SK-N-SH (cell line): Measurements from ENCODE around the gene TAS1R1. TPM values are rescaled to one million over a fixed set of nuclear protein-coding genes. Genes with fewer than 3 reads are reported as not detected.

ENCODE experiments used
- CTCF ChIA-PET: fragments of 300-600, 350-600 bp; formaldehyde crosslinking; extraction: SDS; loops from one replicate; lab custom pipeline; 2021; lab: Yijun Ruan, JAX
- POLR2A ChIA-PET: fragments of 350-600 bp; sonication (Branson Sonifier 250); formaldehyde crosslinking; extraction: SDS; loops from one replicate; lab custom pipeline; 2020; ENCODE audit warnings: antibody characterized with exemption, inconsistent platforms; lab: Yijun Ruan, JAX
- DNase-seq: peaks from one replicate; pipeline ENCODE4 v3.0.0; 2012
- H2AFZ ChIP-seq: fragments of 200-600 bp; sonication (generic); 2 replicates; pipeline ENCODE4 v1.8.1; 2016; ENCODE audit warnings: antibody characterized with exemption, mild to moderate bottlenecking, low read depth
- H3F3A ChIP-seq: fragments of 200-600 bp; sonication (generic); replicated peaks from 2 replicates; pipeline ENCODE3; 2016; ENCODE audit warnings: antibody characterized with exemption, mild to moderate bottlenecking; ENCODE audit not compliant: insufficient read depth
- H3K27ac ChIP-seq, 2 experiments: fragments of 200-500 bp in 1 of 2; fragments of 200-600 bp in 1 of 2; sonication (Bioruptor generic) in 1 of 2; sonication (generic), shearing (Covaris generic) in 1 of 2; 2 replicates each; pipeline versions ENCODE4 v1.5.1 to v1.6.1; 2014 to 2016; ENCODE audit warnings: low read depth in 2 of 2, inconsistent platforms in 1 of 2, low read length in 1 of 2, mild to moderate bottlenecking in 1 of 2, mixed read lengths in 1 of 2
- H3K27me3 ChIP-seq: fragments of 200-600 bp; sonication (generic), shearing (Covaris generic); 2 replicates; pipeline ENCODE4 v1.6.1; 2016; ENCODE audit warnings: mixed run types; ENCODE audit not compliant: insufficient read depth
- H3K36me3 ChIP-seq, 2 experiments: fragments of 200-500 bp in 1 of 2; fragments of 200-600 bp in 1 of 2; sonication (Bioruptor generic) in 1 of 2; sonication (generic) in 1 of 2; replicated peaks in 1 of 2; 2 replicates each; pipeline versions ENCODE3 to v1.5.1; 2014 to 2016; ENCODE audit warnings: low read length in 1 of 2, mild to moderate bottlenecking in 1 of 2; ENCODE audit not compliant: insufficient read depth in 2 of 2, control insufficient read depth in 1 of 2
- H3K4me1 ChIP-seq, 2 experiments: fragments of 200-500 bp in 1 of 2; fragments of 200-600 bp in 1 of 2; sonication (Bioruptor generic) in 1 of 2; sonication (generic), shearing (Covaris generic) in 1 of 2; 2 replicates each; pipeline versions ENCODE4 v1.5.1 to v1.6.1; 2014 to 2016; ENCODE audit warnings: low read depth in 1 of 2, low read length in 1 of 2, mixed run types in 1 of 2; ENCODE audit not compliant: insufficient read depth in 2 of 2, control insufficient read depth in 1 of 2
- H3K4me2 ChIP-seq: fragments of 200-600 bp; sonication (generic), shearing (Covaris generic); 2 replicates; pipeline ENCODE4 v1.6.1; 2017; ENCODE audit warnings: mixed run types
- H3K4me3 ChIP-seq, 2 experiments: fragments of 200-500 bp in 1 of 2; fragments of 200-600 bp in 1 of 2; sonication (Bioruptor generic) in 1 of 2; sonication (generic), shearing (Covaris generic) in 1 of 2; 2 replicates each; pipeline versions ENCODE4 v1.5.1 to v1.8.1; 2014 to 2016; ENCODE audit warnings: low read depth in 2 of 2, inconsistent platforms in 1 of 2, low read length in 1 of 2, mild to moderate bottlenecking in 1 of 2, mixed read lengths in 1 of 2, moderate library complexity in 1 of 2
- H3K79me2 ChIP-seq: fragments of 200-600 bp; sonication (generic); 2 replicates; pipeline ENCODE4 v1.8.1; 2017; ENCODE audit warnings: mild to moderate bottlenecking; ENCODE audit not compliant: insufficient read depth
- H3K9ac ChIP-seq: fragments of 200-600 bp; sonication (generic); 2 replicates; pipeline ENCODE4 v1.6.1; 2017; ENCODE audit warnings: mixed run types
- H3K9me2 ChIP-seq: fragments of 200-600 bp; sonication (generic); 2 replicates; pipeline ENCODE4 v1.6.1; 2017; ENCODE audit warnings: mixed run types
- H3K9me3 ChIP-seq: fragments of 200-600 bp; sonication (generic); 2 replicates; pipeline ENCODE4 v1.6.1; 2017; ENCODE audit warnings: mixed run types, mild to moderate bottlenecking, moderate library complexity
- H4K20me1 ChIP-seq: fragments of 200-600 bp; sonication (generic); 2 replicates; pipeline ENCODE4 v1.6.1; 2017; ENCODE audit warnings: mild to moderate bottlenecking, mixed run types; ENCODE audit not compliant: insufficient read depth
- EZH2phosphoT487 ChIP-seq: fragments of 200-600 bp; sonication (generic); IDR thresholded peaks from 2 replicates; pipeline ENCODE4 v1.6.1; 2017; ENCODE audit warnings: low read depth, mixed run types, mild to moderate bottlenecking, antibody characterized with exemption, moderate library complexity, borderline replicate concordance
- FOXJ3 ChIP-seq: sonication (generic); formaldehyde crosslinking; IDR thresholded peaks from 2 replicates; pipeline ENCODE4 v1.5.1; 2020; ENCODE audit warnings: mild to moderate bottlenecking, missing genetic modification reagents
- GABPA ChIP-seq: IDR thresholded peaks from 2 replicates; pipeline ENCODE4 v1.4.0; 2012; ENCODE audit warnings: low read depth, mild to moderate bottlenecking
- IRF3 ChIP-seq: fragments of 150-350 bp; IDR thresholded peaks from 2 replicates; pipeline ENCODE4 v1.6.1; 2016; ENCODE audit warnings: mild to moderate bottlenecking, low read depth, low read length
- MEF2A ChIP-seq: IDR thresholded peaks from 2 replicates; pipeline ENCODE4 v1.4.0; 2012; ENCODE audit warnings: low read depth, borderline replicate concordance
- MXI1 ChIP-seq: IDR thresholded peaks from 2 replicates; pipeline ENCODE4 v1.6.1; 2012; ENCODE audit warnings: mild to moderate bottlenecking, low read depth, low read length, improper control_type of control experiment
- POLR2AphosphoS5 ChIP-seq: IDR thresholded peaks from 2 replicates; pipeline ENCODE4 v1.6.1; 2012; ENCODE audit warnings: low read depth, low read length
- RAD21 ChIP-seq: IDR thresholded peaks from 2 replicates; pipeline ENCODE4 v1.6.1; 2012; ENCODE audit warnings: mild to moderate bottlenecking, low read length
- RCOR1 ChIP-seq: fragments of 150-350 bp; IDR thresholded peaks from 2 replicates; pipeline ENCODE4 v1.6.1; 2017; ENCODE audit warnings: antibody characterized with exemption, low read length
- REST ChIP-seq: IDR thresholded peaks from 2 replicates; pipeline ENCODE4 v1.6.1; 2012; ENCODE audit warnings: mild to moderate bottlenecking, low read depth, low read length, moderate library complexity
- RFX5 ChIP-seq: IDR thresholded peaks from 2 replicates; pipeline ENCODE4 v1.6.1; 2012; ENCODE audit warnings: mild to moderate bottlenecking, improper control_type of control experiment, low read length
- SIN3A ChIP-seq: IDR thresholded peaks from 2 replicates; pipeline ENCODE4 v1.6.1; 2012; ENCODE audit warnings: low read depth, mild to moderate bottlenecking, low read length, moderate library complexity, borderline replicate concordance
- SMC3 ChIP-seq: IDR thresholded peaks from 2 replicates; pipeline ENCODE4 v1.6.1; 2012; ENCODE audit warnings: low read depth, low read length, improper control_type of control experiment
- TAF1 ChIP-seq: IDR thresholded peaks from 2 replicates; pipeline ENCODE4 v1.6.1; 2012; ENCODE audit warnings: low read depth, mild to moderate bottlenecking, low read length, moderate library complexity, borderline replicate concordance
- TEAD4 ChIP-seq: IDR thresholded peaks from 2 replicates; pipeline ENCODE4 v1.4.0; 2012; ENCODE audit warnings: mild to moderate bottlenecking, borderline replicate concordance; ENCODE audit not compliant: insufficient read depth
- USF1 ChIP-seq: IDR thresholded peaks from 2 replicates; pipeline ENCODE4 v1.4.0; 2012; ENCODE audit warnings: low read depth, borderline replicate concordance
- YY1 ChIP-seq: IDR thresholded peaks from 2 replicates; pipeline ENCODE4 v1.4.0; 2012; ENCODE audit warnings: low read depth, mild to moderate bottlenecking
- WGBS: methylation state at CpG from one replicate; pipeline ENCODE4 v1.1.6; 2017; ENCODE audit warnings: low lambda C conversion rate; 5-methylcytosine and 5-hydroxymethylcytosine counted together
- polyA plus RNA-seq, 3 experiments: library from polyadenylated mRNA; depleted of rRNA; stranded (reverse); fragments of >200 nt; gene quantifications; 2 replicates each; pipeline ENCODE4 v1.2.3, GENCODE V29; 2012

The TAS1R1 gene
- polyA plus RNA-seq, 1 of the 3 experiments (the other 2 are of a cell fraction): not detected

GRCh38 chr1:6592865-6593593, 37.9 kb downstream of the TAS1R1 start:
- H3K27me3 ChIP-seq: no peaks in the 10 kb centered on the region
- H3K4me2 ChIP-seq: no peak overlapping the region
- H3K9me3 ChIP-seq: no peaks in the 10 kb centered on the region
- no peak overlapping the region for H3K4me3 ChIP-seq
- CTCF ChIA-PET: interaction anchor here (0.9 to 1.7 kb wide), 3 partner anchors 11 to 39 kb away, joined by 4 to 5 read pairs (median 4); partner anchors contain the start of gene NOL9
- no peak for DNase-seq
- peaks cover 21% of the 10 kb centered on the region; the same call in 1 of the 2 replicates for H3K79me2 ChIP-seq
- POLR2A ChIA-PET: no interaction called here
- H4K20me1 ChIP-seq: peaks cover 16% of the 10 kb centered on the region; the same call in 1 of the 2 replicates
- H3K9me2 ChIP-seq: no peaks in the 10 kb centered on the region
- H3F3A ChIP-seq: no peaks in the 10 kb centered on the region
- WGBS: 99% methylated on average over 17 of the region's 38 CpGs
- no peak overlapping the region for H3K27ac ChIP-seq
- no peaks in the 10 kb centered on the region; a peak in 1 of 4 replicates for H3K4me1 ChIP-seq
- no peak for TF ChIP-seq IRF3
- TF ChIP-seq REST: no peak
- no peak for TF ChIP-seq GABPA
- TF ChIP-seq EZH2phosphoT487: no peak
- no peak for TF ChIP-seq RCOR1
- no peak for TF ChIP-seq TEAD4
- no peak for TF ChIP-seq RAD21
- no peak for TF ChIP-seq MEF2A
- TF ChIP-seq SMC3: no peak
- TF ChIP-seq SIN3A: no peak
- TF ChIP-seq USF1: no peak
- no peak for TF ChIP-seq TAF1
- TF ChIP-seq YY1: no peak
- TF ChIP-seq MXI1: no peak
- TF ChIP-seq FOXJ3 (CRISPR knock-in tag): no peak
- TF ChIP-seq POLR2AphosphoS5: no peak
- TF ChIP-seq RFX5: no peak
- H3K36me3 ChIP-seq: peaks cover 4 to 53% of the 10 kb centered on the region in 2 experiments
- no peak overlapping the region for H3K9ac ChIP-seq
- no peak overlapping the region for H2AFZ ChIP-seq
